ENCODE results near the gene MAB21L3. TPM values are rescaled to one million over a fixed set of nuclear protein-coding genes. Genes with fewer than 3 reads are reported as not detected.

Gene MAB21L3
- total and polyA plus RNA-seq, 2 of the 13 experiments (the other 11 are each of a cell fraction or from before 2014, with no cell fraction given): 0.55 to 4.1 TPM

GRCh38 chr1:116182019-116182714, 71.0 kb downstream of the MAB21L3 start:
- no peaks in the 10 kb centered on the region for H3K9me3 ChIP-seq (ENCODE audit: low read length)
- no peaks in the 10 kb centered on the region for H3K36me3 ChIP-seq (replicated peaks in 1 of 2; ENCODE audit: control insufficient read depth in 1 of 2, insufficient read depth in 2 of 2, low read length in 2 of 2)
- ATAC-seq: no peak
- no peak overlapping the region for H3K4me2 ChIP-seq (ENCODE audit: low read depth, low read length)
- H3K27me3 ChIP-seq (ENCODE audit: control insufficient read depth in 1 of 2, insufficient read depth in 2 of 2, low read length in 2 of 2): no peaks in the 10 kb centered on the region
- no peak for DNase-seq (ENCODE audit: low spot score)
- no TSS peak for BruUV-seq (replicated peaks)
- H3K9ac ChIP-seq (ENCODE audit: insufficient read depth, low read depth, low read length): no peak overlapping the region
- H3K27ac ChIP-seq (ENCODE audit: extremely low read length, insufficient read depth, low read length): no peak overlapping the region
- H3K4me3 ChIP-seq (replicated peaks in 1 of 3; ENCODE audit: insufficient read depth in 1 of 3, low read depth in 2 of 3, low read length in 3 of 3): no peak overlapping the region
- FAIRE-seq: no peak
- peaks cover 60% of the 10 kb centered on the region for H3K4me1 ChIP-seq (ENCODE audit: insufficient read depth, low read length)
- no peak overlapping the region for H2AFZ ChIP-seq (ENCODE audit: low read length)
- ChIA-PET CTCF (ENCODE audit: low intra/inter-chr PET ratio, low total read pairs) (no interaction called here), POLR2A (no interaction called here)
- 36% methylated on average over 3 of the region's 3 CpGs for WGBS (ENCODE audit: low lambda C conversion rate)
- H3K79me2 ChIP-seq (ENCODE audit: insufficient read depth, low read length): no peaks in the 10 kb centered on the region
- intact Hi-C loops (cut with micrococcal nuclease; ENCODE audit: unreplicated experiment): no loop called here
- in situ Hi-C loops (cut with HindIII; ENCODE audit: extremely low pct_ligation_motif_present, low pct_unique_long_range_greater_than_20kb): no loop called here
- no peaks in the 10 kb centered on the region for H4K20me1 ChIP-seq (ENCODE audit: insufficient read depth, low read length)
- no peak for TF ChIP-seq ZSCAN9 (CRISPR knock-in tag; IDR thresholded peaks at IDR 0.05; ENCODE audit: borderline replicate concordance)
- no peak for TF ChIP-seq ZNF33A (CRISPR knock-in tag; IDR thresholded peaks at IDR 0.05; ENCODE audit: borderline replicate concordance)
- no peak for TF ChIP-seq JDP2 (CRISPR knock-in tag; IDR thresholded peaks at IDR 0.05; ENCODE audit: borderline replicate concordance)
- TF ChIP-seq BRF2 (CRISPR knock-in tag; IDR thresholded peaks at IDR 0.05): no peak
- TF ChIP-seq NBN (conservative IDR thresholded peaks at IDR 0.05): no peak
- TF ChIP-seq CBX2 (IDR thresholded peaks at IDR 0.05; ENCODE audit: low read depth, low read length): no peak
- no peak for TF ChIP-seq CBX2 (CRISPR knock-in tag; IDR thresholded peaks at IDR 0.05; ENCODE audit: low read depth)
- no peak for TF ChIP-seq MXD4 (CRISPR knock-in tag; IDR thresholded peaks at IDR 0.05)
- TF ChIP-seq ZBTB20 (CRISPR knock-in tag; IDR thresholded peaks at IDR 0.05; ENCODE audit: borderline replicate concordance, low read depth): no peak
- no peak for TF ChIP-seq MEF2D (CRISPR knock-in tag; IDR thresholded peaks at IDR 0.05)
- TF ChIP-seq SRSF1 (optimal IDR thresholded peaks at IDR 0.05; ENCODE audit: low read depth, low read length): no peak
- no peak for TF ChIP-seq JUN (CRISPR knock-in tag; IDR thresholded peaks at IDR 0.05)
- TF ChIP-seq ATM (IDR thresholded peaks at IDR 0.05; ENCODE audit: borderline replicate concordance): no peak
- TF ChIP-seq HMG20B (CRISPR knock-in tag; conservative IDR thresholded peaks at IDR 0.05): no peak
- TF ChIP-seq XBP1 (CRISPR knock-in tag; IDR thresholded peaks at IDR 0.05): no peak
- TF ChIP-seq HDAC1 (CRISPR knock-in tag; IDR thresholded peaks at IDR 0.05): no peak
- no peak for TF ChIP-seq AGO1 (IDR thresholded peaks at IDR 0.05; ENCODE audit: low read depth, low read length, poor library complexity, severe bottlenecking)
- TF ChIP-seq ZNF407 (CRISPR knock-in tag; IDR thresholded peaks at IDR 0.05; ENCODE audit: not compliant biosample characterization): no peak
